Heart left ventricle (tissue), 16 donors: ENCODE data around the gene CAMKMT. TPM values are rescaled to one million over a fixed set of nuclear protein-coding genes. Genes with fewer than 3 reads are reported as not detected.

Experiments
- ATAC-seq, 4 donors: fragments of 200-7000 bp; cut with Tn5 transposase; one replicate each; pipeline ENCODE4 v1.9.1; 2020 to 2022; ENCODE audit warnings: moderate library complexity in 4 of 4, mild to moderate bottlenecking in 3 of 4, moderate number of reproducible peaks in 1 of 4
- DNase-seq, 5 donors: peaks; one replicate each; pipeline ENCODE4 v3.0.0-alpha.2; 2020
- H3K27ac ChIP-seq, 12 donors: fragments of 200-600 bp; sonication (generic) in 4 of 12; one replicate each; pipeline versions ENCODE4 v1.5.0 to v1.8.0; 2016 to 2022; ENCODE audit warnings: mild to moderate bottlenecking in 2 of 12
- H3K27me3 ChIP-seq, 9 donors: fragments of 200-600 bp; sonication (generic) in 2 of 9; one replicate each; pipeline versions ENCODE4 v1.5.1 to v1.8.0; 2016 to 2022; ENCODE audit warnings: mild to moderate bottlenecking in 3 of 9
- H3K36me3 ChIP-seq, 9 donors: fragments of 200-600 bp; sonication (generic) in 2 of 9; one replicate each; pipeline versions ENCODE4 v1.5.0 to v1.8.0; 2018 to 2022; ENCODE audit warnings: mild to moderate bottlenecking in 2 of 9
- H3K4me1 ChIP-seq, 12 donors: fragments of 200-600 bp; sonication (generic) in 4 of 12; one replicate each; pipeline versions ENCODE4 v1.5.0 to v1.8.0; 2016 to 2022; ENCODE audit warnings: mild to moderate bottlenecking in 3 of 12
- H3K4me3 ChIP-seq, 12 donors: fragments of 200-600 bp; sonication (generic) in 4 of 12; one replicate each; pipeline versions ENCODE4 v1.5.0 to v1.8.0; 2017 to 2022; ENCODE audit warnings: mild to moderate bottlenecking in 9 of 12, moderate library complexity in 4 of 12
- H3K9me3 ChIP-seq, 12 donors: fragments of 200-600 bp; sonication (generic) in 4 of 12; one replicate each; pipeline versions ENCODE4 v1.5.0 to v1.8.0; 2016 to 2022; ENCODE audit warnings: mild to moderate bottlenecking in 1 of 12
- CTCF ChIP-seq, 12 donors: fragments of 200-600 bp; sonication (generic) in 4 of 12; IDR thresholded peaks; one replicate each; pipeline versions ENCODE4 v1.5.0 to v1.8.0; 2018 to 2022; ENCODE audit warnings: antibody characterized with exemption in 12 of 12, mild to moderate bottlenecking in 5 of 12
- POLR2A ChIP-seq, 2 donors: fragments of 450-650 bp; IDR thresholded peaks; one replicate each; pipeline ENCODE4 v1.6.1; 2017; ENCODE audit warnings: antibody characterized with exemption in 2 of 2, mild to moderate bottlenecking in 2 of 2, moderate library complexity in 2 of 2
- WGBS, 4 donors: extraction: QIAGEN DNeasy Blood & Tissue Kit in 2 of 4; methylation state at CpG; one replicate each; pipeline versions ENCODE4 v1.1.5 to v1.1.7; 2013 to 2018; 5-methylcytosine and 5-hydroxymethylcytosine counted together
- intact Hi-C, 10 donors: fragments of 100-400 bp; cut with DNase I; formaldehyde crosslinking; loops; one replicate each; pipeline versions ENCODE4 v1.11.1 to v1.14.2; 2022
- polyA plus RNA-seq, 2 donors: library from polyadenylated mRNA; stranded (reverse); fragments of 200-250 nt; gene quantifications; one replicate each; pipeline ENCODE4 v1.2.3, GENCODE V29; 2013
- total RNA-seq, 9 donors: library from RNA; depleted of rRNA in 2 of 9; stranded (reverse); fragments of >200 nt in 2 of 9; fragmentation: NEBNext Ultra II Directional in 3 of 9; extraction: Animal tissue kit (Norgen Biotek cat#: 25700) in 3 of 9; gene quantifications; one replicate each; pipeline versions ENCODE4 v1.1.0 to v1.2.4, GENCODE V29; 2016 to 2023
- donor health status: ischemic (EF 13 %, LVEDD 7.1; RV severe dilation, severe dysfunction).
- donor health status: healthy with polysubstance abuse.
- donor health status: DM: no; HTN: yes; CAD: no.
- donor health status: DM: no; HTN: no; CAD: no.
- donor health status: ischemic (EF 25% LVEDD 6.9; RV normal size, moderate dysfunction).
- donor health status: ischemic (EF 25% LVEDD 5.7; RV mildly dilated, moderate dysfunction).
- donor health status: healthy.
- donor health status: DM: yes; HTN: yes; CAD: no.
- donor health status: ischemic (EF 35%, LVEDD 5.7; RV mildly dilated, moderate dysfunction).
- donor health status: nonischemic (EF 11% LVEDD 7.7; RV severe dilation, severe dysfunction).
- donor health status: DM: yes; HTN: yes; CAD: no.
- donor health status: PGD.
- donor health status: ischemic (EF 29% LVEDD 5.4; RV normal size, mild dysfunction).
- donor health status: nonischemic (EF 23%, LVEDD 6.1; RV moderate dilation, normal function).

Gene CAMKMT
- total and polyA plus RNA-seq, 11 donors: 2.5 to 10.1 (median 4.4) TPM

- ATAC-seq: peak; percentile 64 to 98 (median 90)
These were observed 117.6 kb downstream of the CAMKMT start for GRCh38 chr2:44479127-44479887.

GRCh38 chr2:44480068-44480467, 118.3 kb downstream of the CAMKMT start:
- ATAC-seq (no peak), DNase-seq (no peak)
- Histone ChIP-seq H3K9me3 (no peaks in the 10 kb centered on the region), H3K36me3 (no peaks in the 10 kb centered on the region), H3K4me1 (no peaks in the 10 kb centered on the region), H3K4me3 (no peak overlapping the region), H3K27ac (no peak overlapping the region), H3K27me3 (no peaks in the 10 kb centered on the region)
- TF ChIP-seq CTCF (IDR thresholded peaks at IDR 0.05): no peak
- no peak for TF ChIP-seq POLR2A (IDR thresholded peaks at IDR 0.05)
- intact Hi-C loops: loop anchor here in 6 of 10 donors (2.0 to 10.0 kb wide), 6 partner anchors 232 to 477 kb away; no protein-coding TSS in a partner anchor
- 93 to 99% (median 96%) methylated on average over 2 of the region's 2 CpGs for WGBS, 4 donors

More at GRCh38 chr2:44479127-44479887, 117.6 kb downstream of the CAMKMT start:
- H3K4me3 ChIP-seq: no peak overlapping the region
- intact Hi-C loops: loop anchor here in 9 of 10 donors (1.0 to 10.0 kb wide), 13 partner anchors 82 to 478 kb away; no protein-coding TSS in a partner anchor
- no peak overlapping the region for H3K27ac ChIP-seq
- no peaks in the 10 kb centered on the region for H3K27me3 ChIP-seq
- 21 to 24% (median 23%) methylated on average over 5 of the region's 5 CpGs for WGBS, 4 donors
- no peaks in the 10 kb centered on the region for H3K9me3 ChIP-seq
- H3K36me3 ChIP-seq: no peaks in the 10 kb centered on the region
- peak in 2 of 5 donors; percentile 19 to 34 for DNase-seq
- H3K4me1 ChIP-seq: no peaks in the 10 kb centered on the region
- TF ChIP-seq POLR2A (IDR thresholded peaks at IDR 0.05) (no peak), CTCF (IDR thresholded peaks at IDR 0.05) (peak; percentile 94 to 100 (median 98))

- H3K27me3 ChIP-seq: no peaks in the 10 kb centered on the region
- no peaks in the 10 kb centered on the region for H3K36me3 ChIP-seq
- H3K27ac ChIP-seq: no peak overlapping the region
- H3K4me3 ChIP-seq: no peak overlapping the region
- intact Hi-C loops: loop anchor here in 2 of 10 donors (10.0 kb wide), 2 partner anchors 228 to 238 kb away; no protein-coding TSS in a partner anchor
- WGBS, 4 donors: 97 to 100% (median 98%) methylated on average over 1 of the region's 1 CpG
- ATAC-seq (no peak), DNase-seq (no peak)
- no peaks in the 10 kb centered on the region for H3K4me1 ChIP-seq
- H3K9me3 ChIP-seq: no peaks in the 10 kb centered on the region
- TF ChIP-seq CTCF (IDR thresholded peaks at IDR 0.05) (no peak), POLR2A (IDR thresholded peaks at IDR 0.05) (no peak)
These were observed 125.3 kb downstream of the CAMKMT start for GRCh38 chr2:44487052-44487451.

GRCh38 chr2:44490726-44491125, 129.0 kb downstream of the CAMKMT start:
- Histone ChIP-seq H3K27me3 (no peaks in the 10 kb centered on the region), H3K36me3 (no peaks in the 10 kb centered on the region), H3K4me1 (no peaks in the 10 kb centered on the region), H3K27ac (no peak overlapping the region), H3K9me3 (no peaks in the 10 kb centered on the region), H3K4me3 (no peak overlapping the region)
- 96 to 98% (median 96%) methylated on average over 3 of the region's 3 CpGs for WGBS, 4 donors
- intact Hi-C loops: loop anchor here in 1 of 10 donors (10.0 kb wide), 1 partner anchor 64 kb away; no protein-coding TSS in a partner anchor
- DNase-seq (no peak), ATAC-seq (no peak)
- TF ChIP-seq POLR2A (IDR thresholded peaks at IDR 0.05) (no peak), CTCF (IDR thresholded peaks at IDR 0.05) (no peak)
